Loucy (cell line): ENCODE results near the gene LAMC3.

Experiments used
- H2AFZ ChIP-seq: fragments of 200-600 bp; sonication (generic); 2 replicates; pipeline ENCODE4 v1.6.0; 2016; ENCODE audit warnings: antibody characterized with exemption, mild to moderate bottlenecking, low read length, moderate library complexity
- H3F3A ChIP-seq: fragments of 200-600 bp; 2 replicates; pipeline ENCODE4 v1.6.0; 2016; ENCODE audit warnings: antibody characterized with exemption, low read depth, mild to moderate bottlenecking
- H3K27me3 ChIP-seq: fragments of 200-600 bp; sonication (generic); 2 replicates; pipeline ENCODE4 v1.6.1; 2014; ENCODE audit warnings: low read length, mild to moderate bottlenecking; ENCODE audit not compliant: insufficient read depth, poor library complexity, severe bottlenecking
- H3K36me3 ChIP-seq: fragments of 200-600 bp; sonication (generic); 2 replicates; pipeline ENCODE4 v1.6.1; 2016; ENCODE audit warnings: low read length; ENCODE audit not compliant: insufficient read depth
- H3K4me1 ChIP-seq: fragments of 200-600 bp; sonication (generic); 2 replicates; pipeline ENCODE4 v1.5.1; 2014; ENCODE audit warnings: low read length, mild to moderate bottlenecking; ENCODE audit not compliant: insufficient read depth, poor library complexity, severe bottlenecking
- H3K4me2 ChIP-seq: fragments of 200-600 bp; sonication (generic); 2 replicates; pipeline ENCODE4 v1.6.0; 2014; ENCODE audit warnings: antibody characterized with exemption, low read length, low read depth, mild to moderate bottlenecking; ENCODE audit not compliant: poor library complexity, severe bottlenecking
- H3K4me3 ChIP-seq: fragments of 200-600 bp; sonication (generic); 2 replicates; pipeline ENCODE4 v1.5.1; 2014; ENCODE audit warnings: low read length, mild to moderate bottlenecking, mixed read lengths; ENCODE audit not compliant: poor library complexity, severe bottlenecking
- H3K79me2 ChIP-seq: fragments of 200-600 bp; sonication (generic); 2 replicates; pipeline ENCODE4 v1.6.1; 2014; ENCODE audit warnings: low read length; ENCODE audit not compliant: insufficient read depth
- H3K9ac ChIP-seq: fragments of 200-600 bp; sonication (generic); 2 replicates; pipeline ENCODE4 v1.6.0; 2014; ENCODE audit warnings: mild to moderate bottlenecking, low read depth, low read length, moderate library complexity; ENCODE audit not compliant: poor library complexity, severe bottlenecking
- H3K9me2 ChIP-seq: fragments of 200-600 bp; sonication (generic); replicated peaks from 2 replicates; pipeline ENCODE4 v1.6.1; 2016; ENCODE audit warnings: low read depth, low read length, mixed read lengths
- H3K9me3 ChIP-seq: fragments of 200-600 bp; sonication (generic); 2 replicates; pipeline ENCODE4 v1.6.1; 2014; ENCODE audit warnings: mild to moderate bottlenecking, antibody characterized with exemption, low read length, low read depth; ENCODE audit not compliant: insufficient read depth
- H4K20me1 ChIP-seq: fragments of 200-600 bp; sonication (generic); 2 replicates; pipeline ENCODE4 v1.6.0; 2014; ENCODE audit warnings: antibody characterized with exemption, low read length, mild to moderate bottlenecking; ENCODE audit not compliant: insufficient read depth, poor library complexity, severe bottlenecking
- EZH2phosphoT487 ChIP-seq: fragments of 200-600 bp; IDR thresholded peaks from 2 replicates; pipeline ENCODE4 v1.6.1; 2018; ENCODE audit warnings: antibody characterized with exemption, mild to moderate bottlenecking, moderate library complexity, borderline replicate concordance
- TF ChIP-seq, protein P1 (sequence below): fragments of 200-600 bp; sonication (generic); conservative IDR thresholded peaks from 2 replicates; pipeline ENCODE4 v1.5.1; 2014; ENCODE audit warnings: mild to moderate bottlenecking, antibody characterized with exemption, low read length

LAMC3 gene

DNA sequence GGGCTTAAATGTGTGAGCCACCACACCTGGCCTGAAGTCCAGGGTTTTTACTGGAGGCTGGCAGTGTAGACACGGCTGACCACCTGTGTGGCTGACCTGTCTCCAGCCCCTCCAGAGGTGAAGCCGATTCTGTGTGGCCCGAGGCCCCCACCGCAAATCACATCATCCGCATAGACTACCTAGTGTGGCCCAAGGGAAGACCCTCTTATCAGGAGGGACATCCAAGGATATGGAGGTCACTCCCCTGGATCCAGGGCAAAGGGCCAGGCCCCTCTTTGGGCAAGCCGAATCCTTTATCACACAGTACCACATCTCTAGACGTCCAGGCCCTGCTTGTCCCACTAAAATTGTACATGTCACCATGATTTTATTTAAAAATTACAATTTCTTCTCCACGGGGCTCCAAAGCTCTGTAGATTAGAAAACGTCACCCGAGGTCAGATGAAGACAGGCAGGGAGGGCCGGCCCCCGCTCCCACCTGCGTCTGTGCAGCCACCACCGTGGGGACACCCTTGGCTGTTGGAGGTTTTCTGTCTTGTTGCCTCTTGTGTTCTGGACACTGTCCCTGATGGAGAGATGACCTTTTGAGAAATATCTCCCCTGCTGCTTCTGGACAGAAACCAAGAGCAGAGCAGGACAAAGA, 20.1 kb downstream of the LAMC3 start:
- Histone ChIP-seq H4K20me1 (no peaks in the 10 kb centered on the region), H3K27me3 (no peaks in the 10 kb centered on the region)
- TF ChIP-seq EZH2phosphoT487, result no peak
- TF ChIP-seq, protein P1, sequence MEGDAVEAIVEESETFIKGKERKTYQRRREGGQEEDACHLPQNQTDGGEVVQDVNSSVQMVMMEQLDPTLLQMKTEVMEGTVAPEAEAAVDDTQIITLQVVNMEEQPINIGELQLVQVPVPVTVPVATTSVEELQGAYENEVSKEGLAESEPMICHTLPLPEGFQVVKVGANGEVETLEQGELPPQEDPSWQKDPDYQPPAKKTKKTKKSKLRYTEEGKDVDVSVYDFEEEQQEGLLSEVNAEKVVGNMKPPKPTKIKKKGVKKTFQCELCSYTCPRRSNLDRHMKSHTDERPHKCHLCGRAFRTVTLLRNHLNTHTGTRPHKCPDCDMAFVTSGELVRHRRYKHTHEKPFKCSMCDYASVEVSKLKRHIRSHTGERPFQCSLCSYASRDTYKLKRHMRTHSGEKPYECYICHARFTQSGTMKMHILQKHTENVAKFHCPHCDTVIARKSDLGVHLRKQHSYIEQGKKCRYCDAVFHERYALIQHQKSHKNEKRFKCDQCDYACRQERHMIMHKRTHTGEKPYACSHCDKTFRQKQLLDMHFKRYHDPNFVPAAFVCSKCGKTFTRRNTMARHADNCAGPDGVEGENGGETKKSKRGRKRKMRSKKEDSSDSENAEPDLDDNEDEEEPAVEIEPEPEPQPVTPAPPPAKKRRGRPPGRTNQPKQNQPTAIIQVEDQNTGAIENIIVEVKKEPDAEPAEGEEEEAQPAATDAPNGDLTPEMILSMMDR, result no peak

DNA sequence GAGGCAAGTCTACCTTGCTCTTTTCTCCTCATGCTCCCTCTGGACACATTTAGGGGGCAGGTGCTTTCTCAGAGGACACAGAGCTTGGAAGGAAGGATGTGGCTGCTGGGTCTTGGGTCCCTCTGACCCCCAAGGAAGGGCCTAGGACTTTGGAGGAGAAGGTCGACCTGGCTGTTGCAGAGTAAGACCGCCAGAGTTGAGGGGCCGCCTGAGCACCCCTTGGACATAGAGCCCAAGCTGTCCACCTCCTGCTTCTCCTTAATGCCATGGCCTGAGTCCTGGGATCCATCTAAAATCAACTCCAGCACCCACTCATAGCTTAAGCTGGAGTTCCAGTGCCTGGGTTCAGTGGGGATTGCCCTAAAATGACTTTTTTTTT, 20.6 kb downstream of the LAMC3 start:
- Histone ChIP-seq H3K79me2 (no peaks in the 10 kb centered on the region), H3K4me1 (no peaks in the 10 kb centered on the region), H3K27me3 (no peaks in the 10 kb centered on the region), H3F3A (no peaks in the 10 kb centered on the region), H3K36me3 (no peaks in the 10 kb centered on the region), H3K9me3 (no peaks in the 10 kb centered on the region), H3K4me3 (no peak overlapping the region), H2AFZ (no peak overlapping the region), H3K4me2 (no peak overlapping the region), H3K9me2 (no peaks in the 10 kb centered on the region), H3K9ac (no peak overlapping the region), H4K20me1 (no peaks in the 10 kb centered on the region)
- TF ChIP-seq EZH2phosphoT487, result no peak
- TF ChIP-seq, protein P1, result no peak

More for the DNA sequence above, 20.1 kb downstream of the LAMC3 start:
- H2AFZ ChIP-seq, result no peak overlapping the region
- no peaks in the 10 kb centered on the region for H3K9me3 ChIP-seq
- H3K4me3 ChIP-seq, result no peak overlapping the region
- no peaks in the 10 kb centered on the region for H3K79me2 ChIP-seq
- no peaks in the 10 kb centered on the region for H3K9me2 ChIP-seq
- H3K36me3 ChIP-seq, result no peaks in the 10 kb centered on the region
- no peaks in the 10 kb centered on the region for H3K4me1 ChIP-seq
- H3K4me2 ChIP-seq, result no peak overlapping the region
- H3K9ac ChIP-seq, result no peak overlapping the region
- H3F3A ChIP-seq, result no peaks in the 10 kb centered on the region

DNA sequence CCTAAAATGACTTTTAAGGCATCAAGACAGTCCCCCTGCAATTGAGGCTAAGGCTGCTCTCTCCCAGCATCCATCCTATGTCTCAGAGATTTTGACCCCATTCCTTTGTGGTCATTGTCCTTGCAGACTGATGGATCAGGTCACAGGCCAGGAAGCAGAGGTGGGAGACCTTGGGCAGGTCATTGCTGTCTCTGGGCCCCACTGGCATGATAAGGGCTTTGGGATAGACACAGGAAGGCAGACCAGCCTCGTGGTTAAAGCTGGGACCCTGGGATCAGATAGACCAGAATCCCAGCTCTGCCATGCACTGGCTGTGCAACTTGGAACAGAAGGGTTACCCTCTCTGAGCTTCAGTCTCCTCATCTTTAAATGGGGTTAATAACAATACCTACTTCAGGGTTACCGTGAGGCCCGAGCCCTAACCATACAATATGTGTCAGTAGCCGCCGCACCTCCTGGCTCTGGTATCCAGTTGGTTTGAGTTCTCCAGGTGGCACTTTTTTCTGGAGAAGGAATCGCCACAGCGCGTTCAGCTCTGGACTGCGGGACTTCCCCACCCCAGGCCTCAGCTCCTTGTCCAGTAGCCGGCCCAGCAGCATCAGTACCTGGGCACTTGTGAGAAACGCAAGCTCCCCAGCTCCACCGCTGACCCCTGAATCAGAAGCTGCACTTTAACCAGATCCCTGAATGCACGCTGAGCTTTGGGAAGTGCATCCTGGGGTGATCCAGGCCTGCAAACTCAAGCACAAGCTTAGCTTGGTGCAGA, 21.4 kb downstream of the LAMC3 start:
- Histone ChIP-seq H3K4me3 (no peak overlapping the region), H3K9me3 (no peaks in the 10 kb centered on the region)

More for the DNA sequence above, 21.4 kb downstream of the LAMC3 start:
- H3K9me2 ChIP-seq, result no peaks in the 10 kb centered on the region
- no peak overlapping the region for H3K9ac ChIP-seq
- no peaks in the 10 kb centered on the region for H3K27me3 ChIP-seq
- no peak overlapping the region for H2AFZ ChIP-seq
- no peaks in the 10 kb centered on the region for H3K36me3 ChIP-seq
- no peaks in the 10 kb centered on the region for H3K79me2 ChIP-seq
- H4K20me1 ChIP-seq, result no peaks in the 10 kb centered on the region
- no peaks in the 10 kb centered on the region for H3K4me1 ChIP-seq
- H3K4me2 ChIP-seq, result no peak overlapping the region
- H3F3A ChIP-seq, result no peaks in the 10 kb centered on the region
- TF ChIP-seq, protein P1, result no peak
- no peak for TF ChIP-seq EZH2phosphoT487
